ENCODE results near the gene ATP5PO.
"Not testable (repeated sequence)": the region's sequence is repeated elsewhere in the genome, so short reads cannot be mapped to it uniquely, and the experiment has no call there.

Gene ATP5PO

DNA sequence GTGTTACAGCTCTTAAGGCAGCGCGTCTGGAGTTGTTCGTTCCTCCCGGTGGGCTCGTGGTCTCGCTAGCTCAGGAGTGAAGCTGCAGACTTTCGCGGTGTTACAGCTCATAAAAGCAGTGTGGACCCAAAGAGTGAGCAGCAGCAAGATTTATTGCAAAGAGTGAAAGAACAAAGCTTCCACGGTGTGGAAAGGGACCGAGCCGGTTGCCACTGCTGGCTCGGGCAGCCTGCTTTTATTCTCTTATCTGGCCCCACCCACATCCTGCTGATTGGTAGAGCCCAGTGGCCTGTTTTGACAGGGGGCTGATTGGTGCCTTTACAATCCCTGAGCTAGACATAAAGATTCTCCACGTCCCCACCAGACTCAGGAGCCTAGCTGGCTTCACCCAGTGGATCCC is 47.7 kb downstream of the ATP5PO start:
- not testable (repeated sequence) for DNase-seq (ENCODE audit: low read depth)

DNA sequence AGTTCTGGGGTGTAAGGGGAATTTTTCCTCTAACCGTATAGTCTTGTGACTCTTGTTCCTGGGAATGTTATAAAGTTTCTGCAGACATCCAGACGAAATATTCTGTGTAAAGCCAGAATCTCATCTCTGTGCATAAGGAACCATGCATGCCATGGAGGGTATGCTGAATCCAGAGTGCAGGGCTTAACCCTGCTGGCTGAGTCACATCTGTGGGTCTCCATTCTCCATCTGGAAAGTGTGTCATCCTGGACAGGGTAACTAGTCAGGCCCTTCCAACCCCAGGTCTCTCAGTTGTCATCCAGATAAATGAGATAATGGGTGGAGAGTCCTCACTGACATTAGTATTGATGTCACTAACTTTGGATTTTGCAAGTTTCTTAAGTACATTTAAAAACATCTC is 48.8 kb downstream of the ATP5PO start:
- DNase-seq (ENCODE audit: low read depth): peak; percentile 54

DNA sequence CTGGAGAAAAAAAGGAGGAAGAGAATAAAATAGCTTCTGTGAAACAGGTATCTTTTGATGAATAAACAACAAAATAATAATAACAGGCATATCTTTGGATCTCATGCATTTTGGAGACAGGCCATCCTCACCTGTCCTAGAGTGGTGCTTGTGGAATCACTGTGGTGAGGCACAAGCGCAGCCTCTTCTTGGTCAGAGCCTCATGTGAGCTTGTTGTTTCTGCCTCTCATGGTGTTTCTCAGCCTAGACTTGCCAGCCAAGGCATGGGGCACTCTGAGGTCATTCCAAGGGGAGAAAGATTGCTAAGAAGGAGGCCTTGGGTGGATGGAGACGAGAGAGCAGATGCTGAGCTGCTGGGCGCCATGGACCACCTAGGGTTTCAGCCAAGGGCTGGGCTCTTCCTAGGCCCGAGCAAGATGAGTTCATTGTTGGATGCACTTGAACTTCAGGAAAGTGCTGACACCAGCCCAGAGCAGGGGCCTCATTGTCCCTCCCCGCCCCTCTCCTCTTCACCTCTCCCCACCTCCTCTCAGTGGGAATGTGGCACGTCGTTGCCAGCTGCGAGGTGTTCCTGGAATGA is 49.5 kb downstream of the ATP5PO start:
- no peak for DNase-seq (ENCODE audit: low read depth)

DNA sequence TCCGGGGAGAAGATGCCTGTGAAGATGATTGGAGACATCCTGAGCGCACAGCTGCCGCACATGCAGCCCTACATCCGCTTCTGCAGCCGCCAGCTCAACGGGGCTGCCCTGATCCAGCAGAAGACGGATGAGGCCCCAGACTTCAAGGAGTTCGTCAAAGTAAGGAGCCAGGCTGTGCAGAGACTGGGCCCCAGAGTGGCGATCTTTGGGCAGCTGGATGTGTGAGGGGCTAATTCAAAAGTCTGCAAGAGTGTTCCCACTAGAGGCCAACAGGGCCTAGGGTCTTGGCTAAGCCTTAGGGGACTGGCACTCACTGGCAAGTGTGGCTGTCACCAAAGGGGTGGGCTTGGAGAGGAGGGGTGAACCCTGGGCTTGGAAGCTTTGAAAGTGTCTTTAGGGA is 50.4 kb downstream of the ATP5PO start:
- no peak for DNase-seq (ENCODE audit: low read depth)

DNA sequence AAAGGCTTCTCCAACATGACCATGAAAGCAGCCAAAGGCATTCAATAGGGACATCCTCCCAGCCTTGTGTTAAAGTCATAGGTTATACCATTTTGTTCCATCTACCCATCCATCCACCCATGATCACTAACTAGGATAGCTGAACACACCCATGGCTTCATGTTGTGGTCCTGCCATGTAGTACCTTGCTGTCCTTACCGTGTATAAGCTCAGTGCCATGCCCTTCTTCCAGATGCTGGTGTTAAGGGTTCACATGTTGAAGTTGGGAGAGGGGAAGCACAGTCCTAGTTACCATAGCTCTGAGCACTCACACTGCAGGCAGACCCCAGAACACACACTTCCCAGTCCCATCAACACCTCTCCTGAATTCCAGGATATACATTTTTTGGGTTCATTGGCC is 51.5 kb downstream of the ATP5PO start:
- no peak for DNase-seq (ENCODE audit: low read depth)

DNA sequence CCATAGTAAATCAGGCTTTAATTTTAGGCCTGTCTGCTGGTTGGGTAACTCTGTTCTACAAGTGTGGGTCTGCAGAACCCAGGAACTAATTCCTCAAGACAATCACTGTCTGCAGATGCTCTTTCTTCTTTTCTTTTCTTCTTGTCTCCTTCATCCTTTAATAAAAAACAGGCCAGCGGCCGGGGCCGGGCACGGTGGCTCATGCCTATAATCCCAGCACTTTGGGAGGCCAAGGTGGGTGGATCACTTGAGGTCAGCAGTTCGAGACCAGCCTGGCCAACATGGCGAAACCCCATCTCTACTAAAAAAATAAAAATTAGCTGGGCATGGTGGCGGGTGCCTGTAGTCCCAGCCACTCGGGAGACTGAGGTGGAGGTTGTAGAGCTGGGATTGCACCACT is 52.4 kb downstream of the ATP5PO start:
- DNase-seq (ENCODE audit: low read depth): not testable (repeated sequence)

DNA sequence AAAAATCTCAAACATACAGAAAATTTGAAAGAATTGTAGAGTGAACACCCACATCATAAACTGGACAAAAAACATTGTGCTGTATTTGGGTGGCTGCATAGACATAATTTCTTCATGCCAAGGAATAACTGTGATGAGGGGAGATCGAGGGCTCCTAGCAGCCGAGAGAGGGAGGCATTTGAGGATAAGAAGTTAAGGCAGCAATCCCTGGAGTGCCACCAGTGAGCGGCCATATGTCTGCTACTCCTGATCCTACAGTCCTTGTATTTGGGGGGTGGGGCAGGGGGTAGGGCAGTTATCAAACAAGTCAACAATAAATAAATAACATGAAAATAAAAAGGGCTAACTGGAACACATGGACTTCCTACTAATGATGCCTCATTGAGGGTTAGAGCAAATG is 54.5 kb downstream of the ATP5PO start:
- no peak for DNase-seq (ENCODE audit: low read depth)

DNA sequence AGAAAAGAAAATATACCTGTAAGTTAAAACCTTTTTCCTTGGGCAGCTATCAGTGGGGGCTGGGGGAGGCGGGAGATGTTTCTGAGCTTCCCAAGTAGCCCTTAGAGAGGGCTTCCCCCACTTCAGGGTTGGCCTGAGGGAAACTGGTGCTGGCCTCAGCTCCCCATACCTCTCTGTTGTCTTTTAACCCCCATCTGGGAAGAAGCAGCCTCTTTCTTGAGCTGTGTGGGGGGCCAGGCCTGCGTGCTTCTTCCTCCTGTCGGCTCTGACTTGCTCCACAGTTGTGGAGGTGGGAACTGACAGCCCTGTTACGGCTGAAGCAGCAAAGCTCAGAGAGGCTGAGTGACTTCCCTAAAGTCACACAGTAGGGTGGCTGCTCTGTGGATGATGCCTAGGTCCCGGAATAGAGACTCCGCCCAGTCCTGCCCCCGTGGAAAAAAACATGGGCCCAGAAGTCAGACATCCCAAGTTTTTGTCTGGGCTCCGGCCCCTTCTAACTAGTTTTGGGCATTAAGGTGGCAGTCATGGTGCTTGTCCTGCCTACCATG is 55.2 kb downstream of the ATP5PO start:
- no peak for DNase-seq (ENCODE audit: low read depth)

DNA sequence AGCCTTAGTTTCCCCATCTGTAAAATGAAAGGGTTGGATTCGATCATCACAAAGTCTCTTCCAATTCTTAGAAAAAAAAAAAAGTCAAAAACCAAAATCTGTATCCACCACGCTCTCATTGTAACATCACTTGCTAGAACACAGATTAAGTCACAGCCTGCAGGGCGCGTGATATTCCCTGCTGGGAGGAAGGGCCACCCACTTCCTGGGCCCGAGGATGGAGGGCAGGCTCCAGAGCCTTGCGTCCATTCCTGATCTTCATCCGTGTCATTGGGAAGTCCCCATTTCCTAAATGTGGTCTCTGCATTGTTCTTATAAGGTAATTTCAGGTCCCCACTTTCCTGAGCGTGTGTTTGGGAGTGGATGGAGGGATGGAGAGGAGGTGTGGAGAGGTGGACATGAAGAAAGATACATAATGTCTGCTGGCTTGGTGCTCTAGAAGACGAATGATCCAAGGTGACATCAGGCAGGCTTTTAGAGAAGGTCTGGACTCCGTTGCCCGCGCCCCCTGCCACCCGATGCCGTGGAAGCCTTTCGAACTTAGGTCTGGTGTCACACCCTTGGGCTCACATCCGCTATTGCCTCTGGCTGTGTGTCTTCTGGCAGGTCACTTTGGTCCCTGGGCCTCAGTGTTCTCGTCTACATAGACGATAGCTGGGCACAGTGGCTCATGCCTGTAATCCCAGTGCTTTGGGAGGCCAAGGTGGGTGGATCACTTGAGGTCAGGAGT is 56.1 kb downstream of the ATP5PO start:
- no peak for DNase-seq (ENCODE audit: low read depth)

DNA sequence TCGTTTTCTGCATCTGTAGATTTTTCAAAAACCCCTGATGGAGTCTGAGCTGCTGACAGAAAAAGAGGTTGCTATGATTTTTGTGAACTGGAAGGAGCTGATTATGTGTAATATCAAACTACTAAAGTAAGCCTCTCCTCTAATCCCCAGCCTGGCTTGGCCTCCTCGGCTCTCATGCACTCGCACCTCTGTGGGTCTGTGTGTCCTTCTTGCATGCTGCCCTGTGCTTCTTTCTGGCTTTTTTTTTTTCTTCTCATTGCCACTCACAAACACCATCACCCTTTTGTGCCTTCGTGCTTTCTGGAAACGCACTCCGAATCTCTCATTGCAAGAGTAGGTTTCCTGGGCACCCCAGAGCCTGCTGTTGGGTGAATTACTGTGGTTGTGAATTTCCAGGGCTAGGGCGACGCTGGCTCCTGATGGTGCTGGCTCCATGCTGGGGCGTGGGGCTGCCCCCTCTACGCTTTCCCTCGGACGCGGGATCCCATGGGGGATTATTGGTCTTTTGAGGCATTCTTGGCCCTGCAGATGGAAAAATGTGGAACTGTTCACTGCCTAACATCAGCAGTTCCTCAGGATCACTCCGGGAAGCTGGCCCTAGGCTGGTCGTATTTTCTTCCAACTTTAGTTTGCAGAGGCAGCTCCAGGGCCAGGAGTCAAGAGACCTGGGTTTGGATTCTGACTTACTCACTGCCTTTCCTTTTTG is 56.8 kb downstream of the ATP5PO start:
- no peak for DNase-seq (ENCODE audit: low read depth)

DNA sequence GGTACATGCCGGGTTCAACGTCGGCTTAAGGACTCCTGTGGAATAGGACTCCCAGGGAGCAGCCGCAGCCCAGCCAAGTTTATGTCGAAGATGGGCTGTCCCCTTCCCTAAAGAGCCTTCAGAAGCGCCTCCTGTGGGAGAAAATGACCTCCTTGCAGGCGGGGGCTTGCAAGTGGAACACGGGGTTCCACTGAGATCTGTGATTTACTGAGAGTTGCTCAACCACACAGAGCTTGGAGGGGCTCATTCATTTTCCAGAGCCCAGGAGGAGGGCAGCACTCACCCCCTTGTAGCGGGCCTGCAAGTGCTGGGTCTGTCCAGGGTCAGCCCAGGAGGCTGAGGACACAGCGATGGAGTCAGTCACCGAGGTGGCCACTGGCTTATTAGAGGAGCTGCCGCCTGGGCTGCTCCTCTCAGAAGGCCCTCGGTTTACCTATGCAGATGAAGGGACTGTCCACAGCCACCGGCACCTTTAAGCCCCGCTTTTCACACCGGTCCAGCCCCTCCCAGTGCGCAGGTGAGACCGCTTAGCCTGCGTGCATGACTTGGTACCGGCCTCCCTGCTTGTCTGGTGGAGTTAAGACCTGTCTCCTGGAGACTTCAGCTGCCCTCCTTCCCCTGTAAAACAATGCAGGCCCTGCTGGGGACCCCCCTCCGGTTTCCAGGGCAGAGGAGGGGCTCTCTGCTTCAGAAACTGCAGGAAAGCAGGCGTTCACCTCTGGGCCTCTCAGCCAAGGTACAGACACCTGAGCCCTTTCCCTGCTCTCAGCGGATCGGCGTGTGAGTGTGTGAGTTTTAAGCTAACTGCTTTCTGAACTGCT is 57.5 kb downstream of the ATP5PO start:
- no peak for DNase-seq (ENCODE audit: low read depth)

DNA sequence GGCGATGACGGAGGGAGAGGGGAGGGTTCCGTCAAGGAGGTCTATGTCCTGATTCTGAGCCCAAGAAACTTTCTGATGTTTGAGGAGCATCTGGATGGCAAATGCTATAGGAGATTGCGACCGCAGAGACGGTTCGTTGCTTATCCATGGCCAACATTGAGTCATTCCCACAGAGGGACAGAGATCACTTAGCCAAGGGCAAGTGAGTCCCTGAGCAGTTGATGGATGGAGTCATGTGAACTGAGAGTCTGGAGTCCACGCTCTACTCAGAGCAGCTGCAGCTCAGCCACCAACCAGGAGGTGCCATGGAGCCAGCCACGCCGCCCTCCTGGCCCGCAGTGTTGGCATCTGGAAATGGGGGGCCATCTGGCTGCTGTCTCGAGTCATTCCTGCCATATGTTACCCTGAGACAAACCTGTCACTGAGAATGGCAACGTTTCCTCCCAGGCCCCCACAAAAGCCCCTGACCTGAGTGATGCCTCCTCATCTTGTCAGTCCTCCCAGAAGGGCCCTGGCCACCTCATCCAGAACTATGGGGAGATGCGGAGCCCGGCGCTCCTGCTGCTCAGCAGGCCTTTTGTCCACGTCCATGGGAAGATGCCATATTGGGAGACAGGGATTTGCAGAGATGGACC is 58.6 kb downstream of the ATP5PO start:
- DNase-seq (ENCODE audit: low read depth): no peak

DNA sequence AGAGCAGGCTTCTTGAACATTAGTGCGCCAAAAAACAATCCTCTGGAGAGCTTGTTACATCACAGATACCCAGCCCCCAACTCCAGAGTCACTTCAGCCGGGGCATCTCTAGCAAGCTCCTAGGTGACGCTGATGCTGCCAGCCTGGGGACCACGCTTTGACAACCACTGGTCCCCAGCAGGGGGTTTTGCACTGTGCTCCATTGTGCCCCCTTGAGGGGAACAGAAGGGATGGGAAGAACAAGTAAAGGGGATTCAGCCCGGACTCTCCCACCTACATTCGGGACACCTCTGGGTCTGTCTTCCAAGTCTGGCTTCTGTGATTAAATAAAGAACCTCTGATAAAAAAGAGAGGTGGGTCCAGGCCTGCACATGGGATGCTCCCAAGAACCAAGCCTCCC is 60.4 kb downstream of the ATP5PO start:
- no peak for DNase-seq (ENCODE audit: low read depth)

DNA sequence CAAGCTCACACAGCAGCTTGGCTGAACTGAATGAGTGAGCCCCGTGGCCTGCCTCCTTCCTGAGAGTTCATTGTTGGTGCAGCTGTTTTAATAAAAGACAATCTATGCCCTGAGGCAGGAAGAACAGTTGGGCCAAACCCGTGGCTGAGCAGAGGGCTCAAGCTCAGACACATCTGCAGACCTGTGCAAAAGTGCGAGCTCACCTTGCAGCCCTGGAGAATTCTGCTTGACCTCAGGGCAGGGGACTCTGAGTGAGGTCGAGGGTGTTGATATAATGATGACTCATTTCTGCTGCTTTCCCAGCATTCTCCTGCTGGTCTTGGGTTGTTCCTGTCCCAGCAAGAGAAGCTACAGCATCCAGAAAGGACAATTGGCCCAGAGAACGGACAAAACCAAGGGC is 61.0 kb downstream of the ATP5PO start:
- peak; percentile 23 for DNase-seq (ENCODE audit: low read depth)

All from amniotic epithelial cell (primary cell).